Ovary (tissue), 9 donors: ENCODE data around the gene ARHGEF28. TPM values are rescaled to one million over a fixed set of nuclear protein-coding genes. Genes with fewer than 3 reads are reported as not detected.

Experiments
- DNase-seq, 5 donors: peaks; one replicate each; pipeline ENCODE4 v3.0.0-alpha.2; 2019 to 2020
- H3K27ac ChIP-seq, 2 donors: fragments of 200-600 bp; one replicate each; pipeline versions ENCODE4 v1.5.1 to v1.8.0; 2019 to 2022
- H3K27me3 ChIP-seq: fragments of 200-600 bp; one replicate; pipeline ENCODE4 v1.8.0; 2022
- H3K36me3 ChIP-seq: fragments of 200-600 bp; sonication (generic); one replicate; pipeline ENCODE4 v1.5.1; 2019
- H3K4me1 ChIP-seq: one replicate; pipeline ENCODE4 v1.8.1; 2013; ENCODE audit warnings: mild to moderate bottlenecking, moderate library complexity; ENCODE audit not compliant: insufficient read depth
- H3K4me3 ChIP-seq: fragments of 200-600 bp; sonication (generic); one replicate; pipeline ENCODE4 v1.5.1; 2017
- H3K9me3 ChIP-seq, 2 donors: fragments of 200-600 bp in 1 of 2; sonication (generic) in 1 of 2; one replicate each; pipeline versions ENCODE4 v1.5.1 to v1.8.1; 2013 to 2019; ENCODE audit warnings: mild to moderate bottlenecking in 1 of 2, moderate library complexity in 1 of 2
- CTCF ChIP-seq, 3 donors: fragments of 450-650 bp in 2 of 3; fragments of 200-600 bp in 1 of 3; IDR thresholded peaks; one replicate each; pipeline versions ENCODE4 v1.5.1 to v1.8.0; 2016 to 2022; ENCODE audit warnings: antibody characterized with exemption in 3 of 3, mild to moderate bottlenecking in 1 of 3
- EP300 ChIP-seq: sonication (generic); formaldehyde crosslinking; IDR thresholded peaks from one replicate; pipeline ENCODE4 v1.6.1; 2017; ENCODE audit warnings: antibody characterized with exemption
- POLR2A ChIP-seq: fragments of 450-650 bp; IDR thresholded peaks from one replicate; pipeline ENCODE4 v1.6.1; 2017; ENCODE audit warnings: antibody characterized with exemption, mild to moderate bottlenecking, moderate library complexity
- WGBS, 3 donors: extraction: QIAGEN DNeasy Blood & Tissue Kit in 1 of 3; methylation state at CpG; one replicate each; pipeline versions ENCODE4 v1.1.5 to v1.1.7; 2013 to 2017; 5-methylcytosine and 5-hydroxymethylcytosine counted together
- intact Hi-C, 4 donors: fragments of 100-400 bp; cut with DNase I; formaldehyde crosslinking; loops; one replicate each; pipeline versions ENCODE4 v1.11.0 to v1.15.1; 2022 to 2023
- polyA plus RNA-seq, 2 donors: library from polyadenylated mRNA; stranded (reverse); fragments of 200-250 nt in 1 of 2; fragments of 350-450 nt in 1 of 2; fragmentation: Illumina TruSeq in 1 of 2; extraction: RNeasy Lipid Tissue Mini Kit (QIAGEN cat#74804) in 1 of 2; gene quantifications; one replicate each; pipeline ENCODE4 v1.2.3, GENCODE V29; 2013 to 2014
- total RNA-seq, 7 donors: library from RNA; depleted of rRNA in 2 of 7; stranded (reverse); fragments of >200 nt in 2 of 7; fragmentation: NEBNext Ultra II Directional in 3 of 7; extraction: Animal tissue kit (Norgen Biotek cat#: 25700) in 3 of 7; gene quantifications; one replicate each; pipeline versions ENCODE4 v1.1.0 to v1.2.4, GENCODE V29; 2016 to 2023
- donor health status: DM: no; HTN: no; CAD: no; lungs with moderate emphysema.
- donor health status: DM: no; HTN: no; CAD: no.
- donor health status: Bipolar disorder and iron deficiency.
- donor health status: DM: yes; HTN: yes; CAD: no.
- donor health status: DM: no; HTN: no; CAD: no.
- donor health status: DM: yes; HTN: yes; CAD: no.

ARHGEF28 gene
- total and polyA plus RNA-seq, 9 donors: 21.5 to 75.6 (median 35.0) TPM

GRCh38 chr5:73912821-73913271 is 286.9 kb downstream of the ARHGEF28 start:
- Histone ChIP-seq H3K4me3 (no peak overlapping the region), H3K27ac (peak overlapping the region in 1 of 2 donors; percentile 48), H3K36me3 (no peaks in the 10 kb centered on the region), H3K9me3 (no peaks in the 10 kb centered on the region), H3K27me3 (no peaks in the 10 kb centered on the region), H3K4me1 (peaks cover 13% of the 10 kb centered on the region)
- intact Hi-C loops: no loop called here
- WGBS, 3 donors: 37 to 60% (median 40%) methylated on average over 3 of the region's 3 CpGs
- TF ChIP-seq CTCF (IDR thresholded peaks at IDR 0.05): no peak
- no peak for TF ChIP-seq POLR2A
- TF ChIP-seq EP300: no peak
- DNase-seq: no peak

GRCh38 chr5:73913971-73914370 is 288.0 kb downstream of the ARHGEF28 start:
- H3K27me3 ChIP-seq: no peaks in the 10 kb centered on the region
- TF ChIP-seq CTCF (IDR thresholded peaks at IDR 0.05): no peak
- TF ChIP-seq POLR2A: no peak
- TF ChIP-seq EP300: no peak
- H3K36me3 ChIP-seq: no peaks in the 10 kb centered on the region
- H3K4me1 ChIP-seq: peaks cover 17% of the 10 kb centered on the region
- H3K4me3 ChIP-seq: no peak overlapping the region
- intact Hi-C loops: no loop called here
- no peaks in the 10 kb centered on the region for H3K9me3 ChIP-seq
- no peak for DNase-seq
- H3K27ac ChIP-seq: peak overlapping the region in 1 of 2 donors; percentile 61

GRCh38 chr5:73915345-73915744 is 289.3 kb downstream of the ARHGEF28 start:
- no peak for DNase-seq
- Histone ChIP-seq H3K4me3 (no peak overlapping the region), H3K36me3 (no peaks in the 10 kb centered on the region), H3K9me3 (no peaks in the 10 kb centered on the region), H3K27me3 (no peaks in the 10 kb centered on the region), H3K4me1 (peaks cover 17% of the 10 kb centered on the region), H3K27ac (peak overlapping the region in 1 of 2 donors; percentile 61)
- whole genome bisulfite sequencing, 3 donors: 11 to 43% (median 13%) methylated on average over 1 of the region's 1 CpG
- no peak for TF ChIP-seq POLR2A
- TF ChIP-seq EP300: no peak
- no peak for TF ChIP-seq CTCF (IDR thresholded peaks at IDR 0.05)
- intact Hi-C loops: no loop called here

- Histone ChIP-seq H3K4me3 (no peak overlapping the region), H3K4me1 (peaks cover 17% of the 10 kb centered on the region), H3K36me3 (no peaks in the 10 kb centered on the region), H3K9me3 (no peaks in the 10 kb centered on the region), H3K27me3 (no peaks in the 10 kb centered on the region), H3K27ac (peak overlapping the region in 1 of 2 donors; percentile 21)
- WGBS, 3 donors: 22 to 42% (median 32%) methylated on average over 3 of the region's 3 CpGs
- peak in 4 of 5 donors; percentile 53 to 74 (median 60) for DNase-seq
- intact Hi-C loops: no loop called here
- no peak for TF ChIP-seq CTCF (IDR thresholded peaks at IDR 0.05)
These were observed 291.4 kb downstream of the ARHGEF28 start for GRCh38 chr5:73917433-73917832.

GRCh38 chr5:73917891-73918290 is 291.9 kb downstream of the ARHGEF28 start:
- TF ChIP-seq POLR2A (no peak), EP300 (no peak), CTCF (IDR thresholded peaks at IDR 0.05) (no peak)
- no peak for DNase-seq
- Histone ChIP-seq H3K9me3 (no peaks in the 10 kb centered on the region), H3K27me3 (no peaks in the 10 kb centered on the region), H3K36me3 (no peaks in the 10 kb centered on the region), H3K4me3 (no peak overlapping the region), H3K4me1 (peaks cover 17% of the 10 kb centered on the region), H3K27ac (peak overlapping the region in 1 of 2 donors; percentile 21)
- intact Hi-C loops: no loop called here
- WGBS, 3 donors: 62 to 75% (median 66%) methylated on average over 4 of the region's 4 CpGs
